Uterus (tissue), 2 donors: Measurements from ENCODE around the gene OTUB2.

ENCODE experiments used
- POLR2A ChIP-seq, 2 donors: fragments of 450-650 bp; IDR thresholded peaks; one replicate each; pipeline ENCODE4 v1.6.1; 2016; ENCODE audit warnings: antibody characterized with exemption in 2 of 2, mild to moderate bottlenecking in 1 of 2, moderate library complexity in 1 of 2
- TF ChIP-seq, protein P1 (sequence below), 4 experiments: fragments of 200-600 bp in 2 of 4; fragments of 450-650 bp in 2 of 4; sonication (generic) in 2 of 4; IDR thresholded peaks; one replicate each; pipeline ENCODE4 v1.5.1; 2016 to 2019; ENCODE audit warnings: antibody characterized with exemption in 4 of 4, mild to moderate bottlenecking in 2 of 4, moderate library complexity in 1 of 4

DNA sequence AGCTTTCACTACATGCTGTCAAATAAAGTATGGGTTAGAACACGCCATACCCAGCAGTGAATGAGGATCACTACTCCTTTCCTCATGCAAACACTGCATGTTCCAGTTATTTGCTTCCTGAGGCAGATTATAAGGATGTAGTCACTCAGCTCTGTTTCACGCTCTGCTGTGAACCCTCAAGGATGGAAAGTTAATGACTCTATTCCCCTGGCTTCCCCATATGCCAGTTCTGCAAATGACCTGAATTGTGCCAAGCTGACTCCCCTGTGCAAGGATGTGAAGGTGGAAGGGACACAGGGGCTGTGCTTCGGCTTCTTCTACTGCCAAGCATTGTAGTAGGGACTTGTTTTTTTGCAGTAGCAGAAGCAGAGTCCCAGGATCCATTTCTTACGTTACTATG lies 61.8 kb downstream of the OTUB2 start:
- TF ChIP-seq, protein P1, sequence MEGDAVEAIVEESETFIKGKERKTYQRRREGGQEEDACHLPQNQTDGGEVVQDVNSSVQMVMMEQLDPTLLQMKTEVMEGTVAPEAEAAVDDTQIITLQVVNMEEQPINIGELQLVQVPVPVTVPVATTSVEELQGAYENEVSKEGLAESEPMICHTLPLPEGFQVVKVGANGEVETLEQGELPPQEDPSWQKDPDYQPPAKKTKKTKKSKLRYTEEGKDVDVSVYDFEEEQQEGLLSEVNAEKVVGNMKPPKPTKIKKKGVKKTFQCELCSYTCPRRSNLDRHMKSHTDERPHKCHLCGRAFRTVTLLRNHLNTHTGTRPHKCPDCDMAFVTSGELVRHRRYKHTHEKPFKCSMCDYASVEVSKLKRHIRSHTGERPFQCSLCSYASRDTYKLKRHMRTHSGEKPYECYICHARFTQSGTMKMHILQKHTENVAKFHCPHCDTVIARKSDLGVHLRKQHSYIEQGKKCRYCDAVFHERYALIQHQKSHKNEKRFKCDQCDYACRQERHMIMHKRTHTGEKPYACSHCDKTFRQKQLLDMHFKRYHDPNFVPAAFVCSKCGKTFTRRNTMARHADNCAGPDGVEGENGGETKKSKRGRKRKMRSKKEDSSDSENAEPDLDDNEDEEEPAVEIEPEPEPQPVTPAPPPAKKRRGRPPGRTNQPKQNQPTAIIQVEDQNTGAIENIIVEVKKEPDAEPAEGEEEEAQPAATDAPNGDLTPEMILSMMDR (IDR thresholded peaks at IDR 0.05): no peak
- TF ChIP-seq POLR2A (IDR thresholded peaks at IDR 0.05): no peak
